BE2C (cell line): ENCODE results near the gene PTPRN2.

ENCODE experiments used
- DNase-seq: peaks from one replicate; pipeline ENCODE4 v3.0.0-alpha.2; 2020
- H3K27me3 ChIP-seq: fragments of 250-450 bp; sonication (Bioruptor Pico); 2 replicates; pipeline ENCODE4 v1.5.1; 2020; ENCODE audit warnings: mild to moderate bottlenecking
- H3K36me3 ChIP-seq: fragments of 250-450 bp; sonication (Bioruptor Pico); 2 replicates; pipeline ENCODE4 v1.5.1; 2020; ENCODE audit warnings: mild to moderate bottlenecking
- H3K4me1 ChIP-seq: fragments of 250-450 bp; sonication (Bioruptor Pico); 2 replicates; pipeline ENCODE4 v1.5.1; 2020
- H3K4me3 ChIP-seq: 2 replicates; pipeline ENCODE4 v1.5.1; 2011; ENCODE audit warnings: low read depth, low read length
- H3K9me3 ChIP-seq: fragments of 250-450 bp; sonication (Bioruptor Pico); 2 replicates; pipeline ENCODE4 v1.5.1; 2020
- TF ChIP-seq, protein P1 (sequence below): IDR thresholded peaks from 2 replicates; pipeline ENCODE4 v1.5.1; 2012; ENCODE audit warnings: mild to moderate bottlenecking, low read depth, low read length

PTPRN2 gene

DNA sequence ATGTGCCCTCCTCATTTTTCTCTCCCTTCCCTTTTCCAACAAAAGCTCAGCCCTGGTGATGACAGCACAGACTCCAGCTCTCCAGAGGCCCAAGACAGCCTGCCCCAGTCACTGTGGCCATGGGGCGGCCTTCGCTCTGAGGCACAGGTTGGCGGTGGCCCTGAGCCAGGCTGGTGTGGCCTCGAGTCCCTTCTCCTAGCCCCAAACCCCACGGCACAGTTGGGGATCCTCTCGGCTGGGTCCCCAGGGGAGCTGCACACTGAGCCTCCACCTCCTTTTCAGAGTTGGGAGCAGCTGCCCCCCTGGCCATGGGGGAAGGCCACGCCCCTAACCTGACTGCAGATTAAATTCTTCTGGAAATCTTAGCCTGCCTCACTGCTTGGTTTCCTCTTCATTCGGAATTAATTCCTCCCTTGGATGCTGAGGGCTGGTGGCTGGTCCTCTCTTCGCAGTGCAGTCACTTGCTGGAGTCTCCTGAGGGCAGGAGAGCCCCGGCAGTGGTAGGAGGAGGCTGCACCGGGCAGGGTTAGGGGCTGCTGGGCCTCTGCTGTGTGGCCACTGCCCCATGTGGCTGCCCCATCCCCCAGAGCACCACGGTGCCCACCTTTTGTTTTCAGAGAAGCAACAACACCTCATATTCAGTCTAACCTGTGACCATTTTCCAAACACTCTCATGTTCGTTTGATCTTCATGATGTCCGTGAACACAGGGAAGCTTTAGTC lies 824.2 kb downstream of the PTPRN2 start:
- no peaks in the 10 kb centered on the region for H3K9me3 ChIP-seq
- H3K27me3 ChIP-seq: no peaks in the 10 kb centered on the region
- H3K36me3 ChIP-seq: no peaks in the 10 kb centered on the region
- no peak for DNase-seq
- H3K4me3 ChIP-seq: no peak overlapping the region
- no peaks in the 10 kb centered on the region for H3K4me1 ChIP-seq
- TF ChIP-seq, protein P1, sequence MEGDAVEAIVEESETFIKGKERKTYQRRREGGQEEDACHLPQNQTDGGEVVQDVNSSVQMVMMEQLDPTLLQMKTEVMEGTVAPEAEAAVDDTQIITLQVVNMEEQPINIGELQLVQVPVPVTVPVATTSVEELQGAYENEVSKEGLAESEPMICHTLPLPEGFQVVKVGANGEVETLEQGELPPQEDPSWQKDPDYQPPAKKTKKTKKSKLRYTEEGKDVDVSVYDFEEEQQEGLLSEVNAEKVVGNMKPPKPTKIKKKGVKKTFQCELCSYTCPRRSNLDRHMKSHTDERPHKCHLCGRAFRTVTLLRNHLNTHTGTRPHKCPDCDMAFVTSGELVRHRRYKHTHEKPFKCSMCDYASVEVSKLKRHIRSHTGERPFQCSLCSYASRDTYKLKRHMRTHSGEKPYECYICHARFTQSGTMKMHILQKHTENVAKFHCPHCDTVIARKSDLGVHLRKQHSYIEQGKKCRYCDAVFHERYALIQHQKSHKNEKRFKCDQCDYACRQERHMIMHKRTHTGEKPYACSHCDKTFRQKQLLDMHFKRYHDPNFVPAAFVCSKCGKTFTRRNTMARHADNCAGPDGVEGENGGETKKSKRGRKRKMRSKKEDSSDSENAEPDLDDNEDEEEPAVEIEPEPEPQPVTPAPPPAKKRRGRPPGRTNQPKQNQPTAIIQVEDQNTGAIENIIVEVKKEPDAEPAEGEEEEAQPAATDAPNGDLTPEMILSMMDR: no peak

DNA sequence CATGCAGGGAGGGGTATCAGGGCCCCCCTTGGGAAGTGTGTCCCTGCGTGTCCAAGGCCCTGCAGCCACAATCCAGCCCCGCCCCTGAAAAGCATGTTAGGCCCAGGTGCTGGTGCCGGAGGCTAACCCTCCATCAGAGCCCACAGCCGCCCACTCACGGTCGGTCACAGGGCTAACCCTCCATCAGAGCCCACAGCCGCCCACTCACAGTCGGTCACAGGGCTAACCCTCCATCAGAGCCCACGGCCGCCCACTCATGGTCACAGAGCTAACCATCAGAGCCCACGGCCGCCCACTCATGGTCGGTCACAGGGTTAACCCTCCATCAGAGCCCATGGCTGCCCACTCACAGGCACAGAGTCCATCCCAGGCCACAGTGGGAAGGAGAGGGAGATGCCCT lies 824.8 kb downstream of the PTPRN2 start:
- H3K9me3 ChIP-seq: no peaks in the 10 kb centered on the region
- no peaks in the 10 kb centered on the region for H3K36me3 ChIP-seq
- no peaks in the 10 kb centered on the region for H3K4me1 ChIP-seq
- TF ChIP-seq, protein P1: no peak
- no peak overlapping the region for H3K4me3 ChIP-seq
- no peak for DNase-seq
- no peaks in the 10 kb centered on the region for H3K27me3 ChIP-seq

DNA sequence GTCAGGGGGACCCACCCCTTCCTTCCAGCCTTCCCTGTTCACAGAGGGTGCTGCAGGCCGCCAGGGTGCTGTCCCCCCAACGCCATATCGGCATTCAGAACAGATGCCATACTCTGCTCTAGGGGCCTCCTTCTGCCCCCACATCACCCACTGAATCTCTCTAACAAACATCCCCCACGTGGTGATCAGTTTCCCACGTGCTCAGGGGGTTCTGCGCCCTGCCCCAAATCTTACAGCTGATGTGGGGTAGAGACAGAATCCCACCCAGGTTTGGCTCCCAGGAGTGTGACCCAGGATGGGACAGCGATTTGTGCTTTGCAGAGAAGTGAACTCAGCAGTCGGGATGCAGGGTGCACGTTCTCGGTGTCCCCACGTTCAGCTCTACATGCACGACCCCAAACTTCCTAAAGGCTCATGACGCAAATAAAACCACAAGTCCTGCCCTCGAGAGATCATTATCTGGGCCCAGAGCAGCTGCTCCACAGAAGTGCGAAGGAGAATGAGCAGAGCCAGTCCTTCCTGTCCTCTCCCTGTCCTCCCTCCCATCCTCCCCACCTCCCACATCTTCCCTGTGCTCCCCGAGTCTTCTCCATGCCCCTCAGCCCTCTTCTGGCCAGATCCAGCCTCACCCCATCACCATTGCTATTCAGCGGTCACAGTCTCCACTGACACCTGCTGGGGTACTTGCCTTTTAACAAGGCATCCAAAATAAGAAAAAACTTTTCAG lies 827.5 kb downstream of the PTPRN2 start:
- H3K4me3 ChIP-seq: no peak overlapping the region
- no peak for DNase-seq
- H3K9me3 ChIP-seq: no peaks in the 10 kb centered on the region
- no peaks in the 10 kb centered on the region for H3K4me1 ChIP-seq
- TF ChIP-seq, protein P1: no peak
- H3K27me3 ChIP-seq: no peaks in the 10 kb centered on the region
- H3K36me3 ChIP-seq: no peaks in the 10 kb centered on the region

DNA sequence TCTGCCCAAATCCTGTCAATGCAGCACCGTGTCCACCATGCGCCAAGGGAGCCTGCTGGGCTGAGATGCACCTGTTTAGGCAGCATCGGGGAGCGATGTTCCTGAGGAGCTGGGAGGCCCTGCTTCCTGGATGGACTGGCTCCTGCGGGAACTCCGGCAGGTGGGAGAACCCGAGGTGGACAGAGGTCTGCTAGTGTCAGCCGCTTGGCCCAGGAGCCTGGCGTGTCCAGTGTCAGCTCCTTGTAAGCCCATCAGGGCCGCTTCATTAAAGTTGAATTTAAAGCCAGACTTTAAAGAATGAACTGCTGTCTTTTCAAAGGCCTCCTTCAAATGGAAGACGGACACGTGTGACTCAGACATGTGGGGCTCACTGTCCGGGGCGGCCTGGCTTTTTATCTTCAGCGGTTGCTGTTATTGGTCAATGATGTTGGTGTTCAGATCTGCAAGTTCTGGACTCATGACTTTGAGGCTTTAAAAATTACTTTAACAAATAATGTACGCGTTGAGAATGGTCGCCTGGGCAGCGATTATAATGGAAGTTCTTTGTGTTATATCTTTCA lies 828.3 kb downstream of the PTPRN2 start:
- TF ChIP-seq, protein P1: no peak
- Histone ChIP-seq H3K9me3 (no peaks in the 10 kb centered on the region), H3K4me3 (no peak overlapping the region), H3K36me3 (no peaks in the 10 kb centered on the region), H3K27me3 (no peaks in the 10 kb centered on the region), H3K4me1 (no peaks in the 10 kb centered on the region)
- DNase-seq: no peak

DNA sequence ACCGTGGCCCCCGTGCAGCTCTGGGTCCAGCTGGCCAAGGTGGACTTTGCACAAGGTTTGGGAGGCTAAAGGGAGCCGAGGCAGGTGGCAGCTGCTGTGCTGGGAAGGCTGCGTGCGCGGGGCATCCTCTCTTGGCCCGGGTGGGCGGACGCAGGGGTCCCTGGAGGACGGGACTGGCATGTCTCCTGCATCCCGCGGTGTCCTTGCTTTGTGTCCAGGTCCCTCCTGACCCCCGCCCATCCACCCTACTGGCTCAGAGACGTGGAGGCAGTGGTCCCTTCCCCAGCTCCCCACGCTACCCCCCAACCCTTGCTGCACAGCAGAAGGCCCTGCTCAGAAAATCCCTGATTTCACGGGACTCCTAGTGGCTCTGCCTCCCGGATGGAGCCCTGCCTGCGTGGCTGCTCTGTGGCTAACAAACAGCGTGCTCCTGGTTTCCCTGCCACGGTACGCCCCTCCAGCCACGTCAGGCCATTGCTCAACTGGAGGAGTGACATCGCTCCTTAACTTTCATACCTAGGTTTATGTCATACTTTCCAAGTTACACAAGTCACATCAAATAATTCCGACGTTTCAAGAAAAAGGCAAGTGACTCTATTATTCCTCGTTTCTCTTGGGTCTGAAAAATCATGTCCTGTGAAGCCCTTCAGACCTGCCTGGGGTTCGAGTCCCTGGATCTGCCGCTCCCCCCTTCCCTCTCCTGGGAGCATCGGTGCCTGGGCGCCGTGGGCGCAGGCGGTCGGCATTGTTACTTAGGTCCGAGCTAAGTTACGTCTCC lies 829.0 kb downstream of the PTPRN2 start:
- DNase-seq: no peak
- Histone ChIP-seq H3K4me3 (no peak overlapping the region), H3K27me3 (no peaks in the 10 kb centered on the region)

More for the DNA sequence above, 829.0 kb downstream of the PTPRN2 start:
- Histone ChIP-seq H3K4me1 (no peaks in the 10 kb centered on the region), H3K9me3 (no peaks in the 10 kb centered on the region), H3K36me3 (no peaks in the 10 kb centered on the region)
- TF ChIP-seq, protein P1: no peak
